Nasal cavity respiratory epithelium epithelial cell of viscerocranial mucosa (primary cell): ENCODE data around the gene PLSCR4. TPM values are rescaled to one million over a fixed set of nuclear protein-coding genes. Genes with fewer than 3 reads are reported as not detected.

Experiments used
- total RNA-seq: library from RNA; depleted of rRNA; stranded (reverse); fragments of >200 nt; gene quantifications from 2 replicates; pipeline ENCODE4 v1.2.3, GENCODE V29; 2014

Gene PLSCR4
- total RNA-seq: under 0.01 and 1.9 TPM in 2 replicates

GRCh38 chr3:146250449-146251382, at the start of gene PLSCR4:
Gene PLSCR4 (minus strand): TSS chr3:146251105. CDS start chr3:146222071, 29,034 bp downstream.

GRCh38 chr3:146160964-146161662, 89.8 kb downstream of the PLSCR4 start, which contains the start of gene PLOD2:
Gene PLOD2 (minus strand): TSS chr3:146161184. CDS start chr3:146160989, 195 bp downstream.

Other genes starting within 250 kb of the PLSCR4 start
- gene PLOD2, start 89.9 kb downstream of the PLSCR4 start, total RNA-seq: 20.8 and 113 TPM in 2 replicates
- gene PLSCR2, start 218.5 kb upstream of the PLSCR4 start, total RNA-seq: under 0.01 and 0.28 TPM in 2 replicates